Measurements from ENCODE around the gene PLXDC2.
"Not testable (repeated sequence)": the region's sequence is repeated elsewhere in the genome, so short reads cannot be mapped to it uniquely, and the experiment has no call there.

PLXDC2 gene

GRCh38 chr10:19816411-19817230 is at the start of gene PLXDC2:
Gene PLXDC2, plus strand, starts transcription at chr10:19816432.
- no peak within 1 kb of the TSS for H3K4me3 ChIP-seq (ENCODE audit: low read depth, low read length)
- no peak for TF ChIP-seq CTCF (IDR thresholded peaks at IDR 0.05; ENCODE audit: borderline replicate concordance, insufficient read depth, low read depth, low read length)

- no peak for TF ChIP-seq CTCF (IDR thresholded peaks at IDR 0.05; ENCODE audit: borderline replicate concordance, insufficient read depth, low read depth, low read length)
- no peak overlapping the region for H3K4me3 ChIP-seq (ENCODE audit: low read depth, low read length)
These were observed 48.4 kb upstream of the PLXDC2 start for GRCh38 chr10:19767876-19768275.

GRCh38 chr10:19769826-19770225 is 46.4 kb upstream of the PLXDC2 start:
- H3K4me3 ChIP-seq (ENCODE audit: low read depth, low read length) = not testable (repeated sequence)

GRCh38 chr10:19772972-19773371 is 43.3 kb upstream of the PLXDC2 start:
- TF ChIP-seq CTCF (IDR thresholded peaks at IDR 0.05; ENCODE audit: borderline replicate concordance, insufficient read depth, low read depth, low read length) = no peak
- no peak overlapping the region for H3K4me3 ChIP-seq (ENCODE audit: low read depth, low read length)

GRCh38 chr10:19775296-19775695 is 40.9 kb upstream of the PLXDC2 start:
- no peak overlapping the region for H3K4me3 ChIP-seq (ENCODE audit: low read depth, low read length)
- TF ChIP-seq CTCF (IDR thresholded peaks at IDR 0.05; ENCODE audit: borderline replicate concordance, insufficient read depth, low read depth, low read length) = no peak

GRCh38 chr10:19777806-19778205 is 38.4 kb upstream of the PLXDC2 start:
- H3K4me3 ChIP-seq (ENCODE audit: low read depth, low read length) = no peak overlapping the region
- no peak for TF ChIP-seq CTCF (IDR thresholded peaks at IDR 0.05; ENCODE audit: borderline replicate concordance, insufficient read depth, low read depth, low read length)

- H3K4me3 ChIP-seq (ENCODE audit: low read depth, low read length) = no peak overlapping the region
- TF ChIP-seq CTCF (IDR thresholded peaks at IDR 0.05; ENCODE audit: borderline replicate concordance, insufficient read depth, low read depth, low read length) = no peak
These were observed 37.2 kb upstream of the PLXDC2 start for GRCh38 chr10:19778996-19779395.

Data from GM12875 (cell line).